A549 (cell line): Measurements from ENCODE around the gene CCDC167. TPM values are rescaled to one million over a fixed set of nuclear protein-coding genes. Genes with fewer than 3 reads are reported as not detected.
A peak's percentile ranks its signal among the peaks of the same experiment; 100 is the strongest.

ENCODE experiments used
- ATAC-seq, 2 experiments: fragments of 200-7000 bp in 1 of 2; fragments of >200 bp in 1 of 2; cut with Nextera tagmentation in 1 of 2; cut with Tn5 transposase in 1 of 2; 3 replicates each; pipeline versions ENCODE4 v1.8.0 to v1.9.1; 2018 to 2020; ENCODE audit warnings: mild to moderate bottlenecking in 1 of 2, moderate library complexity in 1 of 2
- CTCF ChIA-PET: fragments of 300-600 bp; sonication (Branson Sonifier 250); formaldehyde crosslinking; extraction: SDS; loops from one replicate; lab custom pipeline; 2021; ENCODE audit warnings: antibody characterized with exemption, inconsistent platforms; lab: Yijun Ruan, JAX
- POLR2A ChIA-PET: fragments of 350-600 bp; formaldehyde crosslinking; extraction: SDS; loops from one replicate; lab custom pipeline; 2021; ENCODE audit warnings: antibody characterized with exemption, inconsistent platforms; lab: Yijun Ruan, JAX
- DNase-seq, 2 experiments: peaks; one replicate each; pipeline versions ENCODE4 v3.0.0 to v3.0.0-alpha.2; 2011 to 2016; ENCODE audit warnings: low read depth in 1 of 2, low spot score in 1 of 2
- FAIRE-seq: peaks from 2 replicates; lab custom pipeline; 2011; peaks lifted over from hg19 to GRCh38; lab: Jason Lieb, UNC
- H3K27ac ChIP-seq, 2 experiments: fragments of >200 bp; sonication (Bioruptor Twin); formaldehyde crosslinking; 3 replicates each; pipeline ENCODE4 v1.5.1; 2016 to 2017
- H3K4me1 ChIP-seq: fragments of >200 bp; sonication (Bioruptor Twin); formaldehyde crosslinking; 3 replicates; pipeline ENCODE4 v1.6.1; 2016
- H3K4me2 ChIP-seq: fragments of >200 bp; sonication (Bioruptor Twin); formaldehyde crosslinking; 3 replicates; pipeline ENCODE4 v1.6.1; 2016
- H3K4me3 ChIP-seq: fragments of >200 bp; sonication (Bioruptor Twin); formaldehyde crosslinking; 3 replicates; pipeline ENCODE4 v1.5.1; 2016
- H3K9me3 ChIP-seq: fragments of >200 bp; sonication (Bioruptor Twin); formaldehyde crosslinking; 3 replicates; pipeline ENCODE4 v1.6.1; 2016
- ATOH8 ChIP-seq: fragments of 250-450 bp; sonication (Bioruptor Pico); IDR thresholded peaks from 2 replicates; pipeline ENCODE4 v1.5.0; 2020; ENCODE audit warnings: low read depth, mild to moderate bottlenecking, moderate library complexity
- BHLHE40 ChIP-seq: IDR thresholded peaks from 2 replicates; pipeline ENCODE4 v1.6.1; 2012; ENCODE audit warnings: low read depth, low read length, inconsistent platforms
- CBX2 ChIP-seq: fragments of 200-600 bp; sonication (generic); IDR thresholded peaks from 2 replicates; pipeline ENCODE4 v1.6.1; 2016; ENCODE audit warnings: low read depth, mild to moderate bottlenecking, borderline replicate concordance
- CEBPB ChIP-seq, 2 experiments: fragments of >200 bp in 1 of 2; sonication (Bioruptor Twin) in 1 of 2; formaldehyde crosslinking in 1 of 2; IDR thresholded peaks; 2 replicates each; pipeline ENCODE4 v1.6.1; 2012 to 2016
- CHD2 ChIP-seq: fragments of 150-350 bp; IDR thresholded peaks from 2 replicates; pipeline ENCODE4 v1.6.1; 2014; ENCODE audit warnings: low read length; ENCODE audit not compliant: partially characterized antibody
- FOXS1 ChIP-seq: fragments of 250-450 bp; sonication (Bioruptor Pico); IDR thresholded peaks from 2 replicates; pipeline ENCODE4 v1.5.0; 2020; ENCODE audit warnings: mild to moderate bottlenecking, moderate library complexity
- GATA3 ChIP-seq: IDR thresholded peaks from 2 replicates; pipeline ENCODE4 v1.6.1; 2012; ENCODE audit warnings: borderline replicate concordance
- HDAC2 ChIP-seq: fragments of 200-600 bp; sonication (generic); IDR thresholded peaks from 2 replicates; pipeline ENCODE4 v1.6.1; 2016
- HES2 ChIP-seq: fragments of >200 bp; sonication (Bioruptor Twin); formaldehyde crosslinking; IDR thresholded peaks from 2 replicates; pipeline ENCODE4 v1.6.1; 2016
- HOXA7 ChIP-seq: fragments of 250-450 bp; sonication (Bioruptor Pico); IDR thresholded peaks from 2 replicates; pipeline ENCODE4 v1.5.0; 2020; ENCODE audit warnings: mild to moderate bottlenecking, moderate library complexity
- HOXB5 ChIP-seq: fragments of 250-450 bp; sonication (Bioruptor Pico); IDR thresholded peaks from 2 replicates; pipeline ENCODE4 v1.5.0; 2020; ENCODE audit warnings: mild to moderate bottlenecking, moderate library complexity
- JUNB ChIP-seq: fragments of >200 bp; sonication (Bioruptor Twin); formaldehyde crosslinking; IDR thresholded peaks from 2 replicates; pipeline ENCODE4 v1.6.1; 2016
- MAZ ChIP-seq: fragments of 150-350 bp; IDR thresholded peaks from 2 replicates; pipeline ENCODE4 v1.6.1; 2014; ENCODE audit warnings: antibody characterized with exemption, low read depth, low read length, borderline replicate concordance
- MYC ChIP-seq: IDR thresholded peaks from 2 replicates; pipeline ENCODE4 v1.6.1; 2012; ENCODE audit warnings: mild to moderate bottlenecking, inconsistent platforms, low read length, improper control_type of control experiment, borderline replicate concordance
- NFE2L2 ChIP-seq: fragments of 150-350 bp; conservative IDR thresholded peaks from 2 replicates; pipeline ENCODE4 v1.6.1; 2014; ENCODE audit warnings: low read length
- NPAS2 ChIP-seq: fragments of 250-450 bp; sonication (Bioruptor Pico); IDR thresholded peaks from 2 replicates; pipeline ENCODE4 v1.8.0; 2022; ENCODE audit warnings: mild to moderate bottlenecking, moderate library complexity, borderline replicate concordance
- PBX3 ChIP-seq: IDR thresholded peaks from 2 replicates; pipeline ENCODE4 v1.6.1; 2012
- POLR2A ChIP-seq: IDR thresholded peaks from 2 replicates; pipeline ENCODE4 v1.6.1; 2012; ENCODE audit warnings: mild to moderate bottlenecking, low read length
- RCOR1 ChIP-seq: fragments of 150-350 bp; IDR thresholded peaks from 2 replicates; pipeline ENCODE4 v1.6.1; 2014; ENCODE audit warnings: antibody characterized with exemption, low read length, low read depth
- REST ChIP-seq: fragments of 200-600 bp; sonication (generic); IDR thresholded peaks from 2 replicates; pipeline ENCODE4 v1.6.1; 2016; ENCODE audit warnings: antibody characterized with exemption, mild to moderate bottlenecking, moderate library complexity
- RNF2 ChIP-seq: fragments of 200-600 bp; sonication (generic); IDR thresholded peaks from 2 replicates; pipeline ENCODE4 v1.6.1; 2016; ENCODE audit warnings: low read depth, mild to moderate bottlenecking, antibody characterized with exemption, moderate library complexity, borderline replicate concordance
- SMC3 ChIP-seq: fragments of >200 bp; sonication (Bioruptor Twin); formaldehyde crosslinking; IDR thresholded peaks from 3 replicates; pipeline ENCODE4 v1.6.1; 2018; ENCODE audit warnings: inconsistent platforms
- SREBF2 ChIP-seq: fragments of 450-650 bp; IDR thresholded peaks from 2 replicates; pipeline ENCODE4 v1.6.1; 2014; ENCODE audit warnings: mild to moderate bottlenecking, moderate library complexity
- ZC3H11A ChIP-seq: fragments of 450-650 bp; IDR thresholded peaks from 2 replicates; pipeline ENCODE4 v1.6.1; 2014; ENCODE audit warnings: antibody characterized with exemption, mild to moderate bottlenecking
- ZNF302 ChIP-seq: fragments of 250-450 bp; sonication (Bioruptor Pico); IDR thresholded peaks from 2 replicates; pipeline ENCODE4 v1.9.0; 2021; ENCODE audit warnings: inconsistent platforms, mild to moderate bottlenecking, moderate library complexity
- ZSCAN20 ChIP-seq: fragments of 250-450 bp; sonication (Bioruptor Pico); IDR thresholded peaks from 2 replicates; pipeline ENCODE4 v1.8.0; 2022; ENCODE audit warnings: mild to moderate bottlenecking, moderate library complexity
- WGBS: methylation state at CpG from one replicate; pipeline ENCODE4 v1.1.6; 2017; ENCODE audit errors: missing lambda C conversion rate; 5-methylcytosine and 5-hydroxymethylcytosine counted together
- polyA plus RNA-seq, 4 experiments: library from polyadenylated mRNA; depleted of rRNA in 3 of 4; stranded (reverse); fragments of >200 nt; fragmentation: RNase III in 1 of 4; extraction: RNeasy Plus Mini Kit Qiagen cat#74134 plus additional on column Dnase treatment in 1 of 4; gene quantifications; 2 replicates in 3 of 4; 3 replicates in 1 of 4; pipeline ENCODE4 v1.2.3, GENCODE V29; 2011 to 2017

Gene CCDC167
- polyA plus RNA-seq, 2 of the 4 experiments (the other 2 are of a cell fraction), result 35.1 to 39.1 TPM

- ATAC-seq, result no peak
- POLR2A ChIA-PET, result no interaction called here
- Histone ChIP-seq H3K9me3 (no peaks in the 10 kb centered on the region), H3K4me1 (peaks cover 4% of the 10 kb centered on the region; the same call in 2 of the 3 replicates), H3K27ac (no peak overlapping the region), H3K4me2 (peak overlapping the region; percentile 37; the same call in 2 of the 3 replicates), H3K4me3 (no peak overlapping the region)
- FAIRE-seq, result no peak
- no peak for DNase-seq
- no peak for TF ChIP-seq HDAC2
- TF ChIP-seq SMC3, result no peak
- TF ChIP-seq SREBF2, result no peak
- TF ChIP-seq RCOR1, result no peak
- TF ChIP-seq HOXB5 (CRISPR knock-in tag), result no peak
- no peak for TF ChIP-seq BHLHE40
- TF ChIP-seq NPAS2 (CRISPR knock-in tag), result no peak
- TF ChIP-seq POLR2A, result no peak
- no peak for TF ChIP-seq MYC
- TF ChIP-seq REST, result no peak
- no peak for TF ChIP-seq JUNB
- TF ChIP-seq ZSCAN20 (CRISPR knock-in tag), result no peak
- no peak for TF ChIP-seq HOXA7 (CRISPR knock-in tag)
- no peak for TF ChIP-seq ATOH8 (CRISPR knock-in tag)
- no peak for TF ChIP-seq ZNF302 (CRISPR knock-in tag)
- CTCF ChIA-PET, result interaction anchor here (0.6 to 1.8 kb wide), 4 partner anchors 17 to 161 kb away, joined by 3 to 5 read pairs (median 3); no protein-coding TSS in a partner anchor
- WGBS, result 10% methylated on average over 4 of the region's 4 CpGs
Observed at GRCh38 chr6:37531026-37531425, 31.3 kb upstream of the CCDC167 start.

- Histone ChIP-seq H3K4me3 (no peak overlapping the region), H3K27ac (peak overlapping the region in 1 of 2 experiments; percentile 40; a peak in 1 of 6 replicates), H3K4me1 (peaks cover 4% of the 10 kb centered on the region; the same call in 2 of the 3 replicates), H3K4me2 (peak overlapping the region; percentile 37; the same call in 1 of the 3 replicates), H3K9me3 (no peaks in the 10 kb centered on the region)
- ChIA-PET CTCF (interaction anchor here (1.0 to 1.8 kb wide), 4 partner anchors 9 to 162 kb away, joined by 3 to 5 read pairs (median 4); no protein-coding TSS in a partner anchor), POLR2A (no interaction called here)
- TF ChIP-seq RNF2 (no peak), HOXA7 (CRISPR knock-in tag) (no peak), CHD2 (no peak), FOXS1 (no peak), JUNB (no peak)
- no peak for FAIRE-seq
- WGBS, result 34% methylated on average over 5 of the region's 5 CpGs
- DNase-seq, result no peak
- no peak for ATAC-seq
Observed at GRCh38 chr6:37530297-37530696, 30.6 kb upstream of the CCDC167 start.

GRCh38 chr6:37528541-37528940, 28.8 kb upstream of the CCDC167 start:
- Histone ChIP-seq H3K4me1 (peaks cover 18% of the 10 kb centered on the region), H3K9me3 (no peaks in the 10 kb centered on the region)
- 79% methylated on average over 8 of the region's 8 CpGs for WGBS
- no peak for FAIRE-seq
- no peak for TF ChIP-seq ZSCAN20 (CRISPR knock-in tag)
- TF ChIP-seq CBX2, result no peak
- TF ChIP-seq GATA3, result no peak
- no peak for TF ChIP-seq MAZ
- TF ChIP-seq PBX3, result no peak
- no peak for TF ChIP-seq HES2
- no peak for TF ChIP-seq CEBPB (IDR thresholded peaks at IDR 0.05)
- no peak for TF ChIP-seq ZC3H11A
- TF ChIP-seq NFE2L2, result no peak
- TF ChIP-seq, all 56 proteins: peak for 0
- ATAC-seq (no peak), DNase-seq (no peak)
- no peak overlapping the region for H3K4me2 ChIP-seq
- POLR2A ChIA-PET, result no interaction called here
- CTCF ChIA-PET, result interaction anchor here (0.8 to 3.2 kb wide), 4 partner anchors 9 to 163 kb away, joined by 4 to 19 read pairs (median 4); no protein-coding TSS in a partner anchor
- H3K4me3 ChIP-seq, result no peak overlapping the region
- no peak overlapping the region for H3K27ac ChIP-seq
